NCI-H2196 treated with DMSO at 0.1 percent for 48 hours (cell line): ENCODE measurements around the gene GREB1.

ENCODE experiments used
- DNase-seq: peaks from one replicate; lab custom pipeline; 2025; ENCODE audit not compliant: unreplicated experiment; lab: John Stamatoyannopoulos, UW

GREB1 gene

DNA sequence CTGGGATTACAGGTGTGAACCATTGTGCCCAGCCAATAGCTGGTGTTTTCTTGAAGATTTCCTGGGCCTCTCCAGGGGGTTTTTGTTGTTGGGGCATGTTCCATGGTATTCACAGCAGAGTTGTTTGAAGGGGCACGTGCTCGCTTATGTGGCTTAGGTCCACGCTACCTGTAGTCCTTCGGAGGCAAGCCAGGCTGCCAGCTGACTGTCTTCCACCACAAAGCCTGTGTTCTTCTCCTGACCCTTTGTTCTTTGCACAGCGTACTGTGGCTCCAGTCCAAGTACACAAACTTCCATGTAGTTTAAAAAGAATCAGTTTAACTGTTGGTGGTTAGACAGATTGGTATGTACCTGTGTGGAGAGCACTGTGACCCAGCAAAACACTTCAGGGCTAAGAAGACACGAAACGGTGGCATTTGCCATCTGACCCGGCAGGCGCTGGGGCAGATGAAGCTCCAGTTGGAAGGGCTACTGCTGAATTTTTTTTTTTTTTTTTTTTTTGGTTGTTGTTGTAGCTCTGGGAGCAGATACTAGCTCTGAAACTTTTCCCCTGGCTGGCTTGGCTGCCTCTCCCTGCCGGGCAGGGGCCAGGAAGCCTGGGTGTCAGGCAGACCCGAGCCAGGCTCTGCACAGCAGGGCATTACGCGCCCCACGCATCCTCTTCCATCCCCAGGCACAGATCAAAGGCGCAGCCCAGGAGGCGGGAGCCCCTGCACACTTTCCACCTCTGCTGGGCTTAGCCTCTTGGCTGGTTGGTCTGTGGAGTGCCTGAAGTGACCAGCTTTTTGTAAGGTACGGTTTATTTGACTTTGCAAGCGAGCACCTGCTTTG lies 5.7 kb downstream of the GREB1 start:
- peak; percentile 87 for DNase-seq

DNA sequence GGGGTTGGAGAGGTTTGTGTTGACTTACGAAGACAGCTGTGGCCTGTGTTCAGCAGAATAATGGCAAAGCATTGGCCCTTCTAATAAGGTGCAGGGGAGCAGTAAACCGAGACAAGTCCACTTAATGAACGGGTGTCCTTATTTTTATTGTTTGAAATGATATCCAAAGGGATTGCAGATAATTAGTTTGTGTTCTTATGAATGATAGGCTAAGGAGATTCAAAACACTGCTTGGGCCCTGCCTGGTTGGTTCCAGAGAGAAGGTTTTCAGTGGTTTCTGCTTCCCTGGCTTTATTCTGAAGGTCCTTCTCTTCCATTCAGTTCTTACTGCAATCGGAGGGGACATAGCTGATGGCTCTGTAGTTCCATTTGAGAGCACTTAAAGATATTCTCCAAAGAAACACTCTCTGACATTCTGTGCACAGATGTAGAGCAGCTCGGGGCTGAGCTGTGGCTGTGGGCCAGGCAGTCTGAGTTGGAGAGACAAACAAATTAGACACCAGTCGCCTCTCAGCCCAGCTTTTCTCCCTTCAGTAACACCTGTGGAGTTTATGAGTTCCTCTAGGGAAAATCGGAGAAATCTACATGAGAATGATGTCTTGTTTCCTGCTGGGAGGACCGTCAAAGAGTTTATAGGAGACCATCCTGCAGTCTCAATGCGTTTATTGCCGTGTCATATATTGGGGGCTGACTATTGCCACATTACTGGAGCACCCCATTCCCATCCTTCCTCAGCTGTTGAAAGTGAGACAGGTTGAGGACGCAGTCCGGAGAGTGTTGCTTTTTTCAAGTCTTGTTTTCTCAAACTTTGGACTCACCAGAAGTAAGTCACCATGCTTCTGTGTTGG lies 6.5 kb downstream of the GREB1 start:
- DNase-seq, result peak; percentile 61

DNA sequence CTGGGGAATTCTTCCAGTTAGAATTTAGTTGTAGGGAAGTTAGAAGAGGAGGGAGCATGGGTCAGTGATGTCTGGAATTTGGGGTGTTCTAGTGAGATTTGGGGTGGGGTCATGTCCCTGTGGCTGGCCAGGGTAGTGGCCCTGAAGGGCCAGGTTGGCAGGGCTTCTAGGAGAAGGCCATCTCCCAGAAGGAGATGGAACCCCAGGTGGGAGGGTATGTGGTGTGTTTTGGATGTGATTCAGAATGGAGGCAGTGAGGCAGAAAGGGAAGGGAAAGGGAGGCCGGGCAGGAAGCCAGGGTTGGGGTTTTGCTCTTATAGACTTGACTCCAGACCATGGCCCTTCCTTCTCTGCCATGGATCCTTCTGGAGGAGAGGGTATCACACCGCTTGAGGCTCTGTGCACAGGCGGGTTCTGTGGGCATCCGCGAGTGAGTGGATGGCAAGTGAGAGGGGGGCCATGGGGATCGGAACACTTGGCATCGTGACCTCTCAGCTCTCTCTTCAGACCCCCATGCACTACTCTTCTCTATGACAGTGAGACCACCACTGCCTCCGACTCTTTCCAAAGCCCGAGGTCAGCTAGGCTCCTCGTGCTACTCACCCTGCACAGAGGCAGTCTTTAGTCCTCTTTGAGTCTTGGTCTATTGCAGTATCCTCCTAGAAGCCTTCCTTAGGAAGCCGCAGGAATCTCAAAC lies 7.3 kb downstream of the GREB1 start:
- no peak for DNase-seq

DNA sequence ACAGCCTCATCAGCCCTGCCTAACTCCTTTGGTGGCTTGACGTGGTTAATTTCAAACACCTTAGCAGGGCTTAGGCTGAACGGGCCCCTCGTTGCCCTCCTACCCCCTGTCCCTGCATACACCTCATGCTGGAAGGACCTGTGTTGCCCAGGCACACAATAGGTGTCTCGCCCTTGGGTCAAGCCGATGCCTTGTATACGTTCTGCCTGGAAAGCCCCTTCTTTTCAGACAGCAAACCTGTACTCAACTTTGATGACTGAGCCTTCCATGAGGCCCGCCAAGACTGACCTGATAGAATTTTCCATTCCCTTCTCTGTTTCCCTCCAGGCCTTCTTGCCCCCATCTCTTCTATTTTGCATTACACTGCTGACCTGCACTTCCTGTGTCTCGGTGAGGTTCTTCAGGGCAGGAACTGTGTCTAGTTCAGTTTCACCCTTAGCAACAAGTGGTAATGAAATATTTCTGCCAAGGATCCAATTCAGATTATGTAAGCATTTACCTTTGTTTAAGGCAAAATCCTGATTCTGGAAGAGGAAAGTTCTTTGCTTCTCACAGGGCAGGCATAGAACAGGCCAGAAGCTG lies 7.9 kb downstream of the GREB1 start:
- no peak for DNase-seq

DNA sequence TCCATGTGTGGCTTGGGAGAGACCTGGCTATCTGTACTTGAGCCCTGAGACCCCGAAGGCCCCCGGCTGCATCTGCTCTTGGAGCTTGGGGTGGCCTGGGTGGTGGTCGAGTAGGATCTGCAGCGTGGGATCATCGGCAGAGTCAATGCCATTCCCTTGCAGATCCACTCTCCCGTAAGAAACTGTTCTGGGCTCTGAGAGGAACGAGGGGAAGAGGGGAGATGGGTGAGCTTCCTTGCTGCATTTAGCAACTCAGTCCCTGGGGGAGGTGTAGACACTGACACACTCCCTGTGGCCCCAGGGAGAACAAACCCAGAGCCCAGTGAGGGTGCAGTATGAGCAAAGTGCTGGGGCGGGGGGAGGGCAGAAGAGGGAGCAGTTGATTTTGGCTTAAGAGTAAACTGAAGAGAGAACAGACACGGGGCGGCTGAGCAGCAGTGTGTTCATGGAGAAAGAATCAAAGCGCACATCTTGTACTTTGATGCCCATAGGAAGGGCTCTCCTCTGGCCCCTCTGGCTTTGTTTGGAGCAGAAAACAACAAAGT lies 8.5 kb downstream of the GREB1 start:
- DNase-seq, result no peak

DNA sequence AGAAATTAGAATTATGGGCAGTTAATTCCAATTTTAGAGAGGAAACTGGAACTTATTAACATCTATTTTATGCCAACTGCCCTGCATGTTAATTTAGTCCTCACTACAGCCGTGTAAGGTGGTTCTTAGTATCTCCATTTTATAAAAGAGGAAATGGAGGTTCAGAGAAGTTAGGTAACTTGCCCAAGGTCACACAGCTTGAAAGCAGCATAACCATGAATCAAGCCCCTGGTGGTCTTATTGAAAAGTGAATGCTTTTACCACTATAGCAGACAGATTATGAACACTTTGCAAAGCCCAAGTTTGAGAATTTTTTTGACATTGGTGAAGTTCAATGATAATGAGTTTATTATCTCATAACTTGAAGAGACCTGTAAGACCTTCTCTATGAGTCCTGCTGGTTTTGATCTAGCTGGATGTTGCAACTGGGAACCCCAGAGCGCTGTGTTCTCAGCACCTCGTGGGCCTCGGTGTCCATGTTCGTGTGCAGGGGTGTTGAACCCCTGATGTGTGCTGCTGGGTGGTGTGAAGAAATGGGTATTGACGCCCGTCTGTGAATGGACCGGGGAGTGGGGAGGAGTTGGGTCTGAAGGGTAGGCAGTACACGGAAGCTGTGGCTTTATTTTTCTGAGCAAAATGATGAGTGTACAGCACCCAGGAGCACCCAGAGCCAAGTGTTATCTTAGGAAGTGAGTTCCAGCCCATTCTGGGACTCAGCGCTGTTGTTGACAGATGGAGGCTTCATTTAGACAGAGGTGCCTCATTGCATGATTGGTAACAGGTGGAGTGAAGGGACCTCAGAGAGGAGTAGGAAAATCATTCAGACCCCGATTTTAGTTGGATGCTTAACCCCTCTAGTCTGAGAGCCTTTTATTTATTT lies 9.7 kb downstream of the GREB1 start:
- no peak for DNase-seq

DNA sequence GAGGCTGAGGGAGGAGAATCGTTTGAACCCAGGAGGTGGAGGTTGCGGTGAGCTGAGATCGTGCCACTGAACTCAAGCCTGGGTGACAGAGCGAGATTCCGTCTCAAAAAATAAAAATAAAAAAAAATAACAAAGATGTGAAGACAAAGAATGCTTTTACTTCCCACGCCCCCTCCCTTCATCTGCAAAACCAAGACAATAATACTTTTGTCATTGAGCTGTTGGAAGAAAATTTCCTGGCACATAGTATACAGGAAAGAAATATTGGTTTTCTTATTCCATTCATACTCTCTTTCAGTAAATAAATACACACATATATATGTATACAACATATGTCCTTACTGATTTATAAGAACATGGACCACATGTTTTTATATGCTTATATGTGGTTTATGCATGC lies 12.2 kb downstream of the GREB1 start:
- no peak for DNase-seq

DNA sequence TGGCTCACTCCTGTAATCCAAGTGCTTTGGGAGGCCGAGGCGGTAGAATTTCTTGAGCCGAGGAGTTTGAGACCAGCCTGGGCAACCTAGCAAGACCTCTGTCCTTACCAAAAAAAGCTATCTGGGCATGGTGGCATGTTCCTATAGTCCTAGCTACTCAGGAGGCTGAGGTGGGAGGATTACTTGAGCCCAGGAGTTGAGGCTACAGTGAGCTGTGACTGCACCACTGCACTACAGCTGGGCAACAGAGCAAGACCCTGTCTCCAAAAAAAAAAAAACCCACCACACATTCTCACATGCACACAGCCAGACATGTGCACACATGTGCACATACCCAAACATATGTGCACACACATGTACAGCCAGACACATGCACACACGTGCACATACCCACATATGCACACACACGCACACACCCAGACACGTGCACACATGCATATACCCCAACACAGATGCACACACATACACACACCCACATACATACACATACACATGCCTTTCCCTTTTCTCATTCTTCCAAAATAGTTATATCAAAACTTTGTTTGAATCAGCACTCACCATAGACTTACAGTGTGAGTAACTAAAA lies 14.2 kb downstream of the GREB1 start:
- no peak for DNase-seq

DNA sequence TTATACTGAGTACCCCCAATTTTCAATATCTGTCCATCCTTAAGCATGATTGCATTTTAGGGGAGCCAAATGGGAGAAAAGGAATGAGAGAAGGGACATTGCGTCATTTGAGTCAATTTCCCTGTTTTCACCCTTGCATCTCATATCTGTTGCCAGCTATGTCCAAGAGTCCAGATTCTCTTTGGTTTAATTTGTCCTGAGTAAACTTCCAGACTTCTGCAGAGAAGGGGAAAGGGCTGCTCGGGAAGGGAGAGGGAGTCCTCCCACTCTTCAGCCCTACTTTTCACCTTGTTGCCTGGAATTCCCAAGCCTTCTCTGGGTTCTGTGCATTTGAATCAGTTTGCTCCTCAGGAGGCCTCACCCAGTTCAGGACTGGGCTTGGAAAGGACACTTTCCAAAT lies 16.5 kb downstream of the GREB1 start:
- no peak for DNase-seq

DNA sequence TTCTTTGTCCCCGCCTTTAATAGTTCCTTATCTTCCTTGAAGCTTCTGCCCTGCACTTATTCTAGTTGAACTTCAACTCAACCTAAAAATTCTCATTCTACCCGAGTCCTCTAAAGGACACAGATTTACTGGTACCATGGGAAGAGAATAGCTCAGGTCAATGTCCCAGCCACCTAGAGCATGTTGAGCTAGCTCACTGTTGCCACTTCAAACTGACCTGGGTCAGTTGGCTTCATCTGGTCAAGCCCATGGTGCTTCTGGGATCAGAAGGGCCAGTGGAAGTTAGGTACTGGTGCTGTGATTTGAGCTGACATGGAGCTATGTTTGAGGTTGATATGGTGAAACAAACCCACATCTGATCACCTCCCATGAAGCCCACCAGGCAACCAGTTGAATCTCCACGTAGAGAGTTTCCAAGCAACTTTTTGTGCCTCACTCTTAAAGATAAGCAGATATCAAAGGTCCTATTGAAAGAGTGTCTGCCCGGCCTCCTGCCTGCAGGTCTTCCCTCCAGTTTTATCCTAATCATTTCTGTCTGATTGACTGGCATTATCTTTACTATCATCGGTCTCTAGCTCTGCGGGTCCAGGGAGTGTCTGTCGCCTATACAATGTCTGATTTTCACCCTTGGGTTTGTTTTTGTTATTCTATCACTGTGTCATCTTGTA lies 17.2 kb downstream of the GREB1 start:
- no peak for DNase-seq

DNA sequence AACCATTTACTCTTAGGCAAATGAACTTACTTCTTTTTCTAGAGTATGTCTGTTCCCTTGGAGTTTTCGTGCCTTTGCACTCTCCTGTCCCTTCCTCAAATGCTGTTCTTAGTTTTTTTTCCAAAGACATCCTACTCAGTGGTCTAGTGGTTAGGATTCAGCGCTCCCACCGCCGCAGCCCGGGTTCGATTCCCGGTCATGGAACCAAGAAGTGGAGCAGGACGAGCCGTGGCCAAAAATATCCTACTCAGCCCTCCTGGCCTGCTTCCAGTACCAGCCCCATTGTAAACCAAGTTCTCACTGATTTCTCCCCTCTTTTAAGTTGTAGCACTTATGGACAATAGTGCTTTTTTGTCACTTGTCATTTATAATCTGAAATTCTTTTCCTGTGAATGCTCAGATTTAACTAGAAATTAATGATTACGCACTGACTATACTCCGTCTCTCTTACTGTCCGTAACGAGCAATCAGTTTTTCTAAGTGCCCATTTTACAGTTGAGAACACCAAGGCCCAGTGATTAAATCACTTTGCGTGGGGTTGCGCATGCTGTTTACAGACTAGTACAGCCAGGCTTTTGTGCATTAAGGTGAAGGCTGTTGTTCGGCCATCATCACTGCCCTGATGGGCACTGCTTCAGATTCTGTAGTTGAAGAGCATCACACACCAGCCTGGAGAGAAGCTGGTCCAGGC lies 17.9 kb downstream of the GREB1 start:
- no peak for DNase-seq

DNA sequence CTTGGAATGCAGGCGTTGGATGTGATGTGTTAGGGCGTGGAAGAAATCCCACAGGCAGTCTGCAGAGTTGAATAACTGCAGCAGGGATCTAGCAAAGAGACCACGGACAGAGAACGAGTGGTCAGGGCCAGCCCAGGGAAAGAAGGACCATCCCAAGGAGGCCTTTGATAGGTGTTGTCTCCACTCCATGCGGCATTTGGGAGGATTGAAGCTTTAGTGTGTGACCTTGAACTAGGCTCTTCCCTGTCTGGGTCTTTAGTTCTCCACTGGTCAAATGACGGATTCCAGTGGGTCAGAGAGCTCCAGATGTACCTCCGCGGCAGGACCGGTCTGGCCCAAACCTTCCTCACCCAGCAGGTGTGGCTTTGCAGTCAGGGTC lies 18.4 kb downstream of the GREB1 start:
- DNase-seq, result no peak

DNA sequence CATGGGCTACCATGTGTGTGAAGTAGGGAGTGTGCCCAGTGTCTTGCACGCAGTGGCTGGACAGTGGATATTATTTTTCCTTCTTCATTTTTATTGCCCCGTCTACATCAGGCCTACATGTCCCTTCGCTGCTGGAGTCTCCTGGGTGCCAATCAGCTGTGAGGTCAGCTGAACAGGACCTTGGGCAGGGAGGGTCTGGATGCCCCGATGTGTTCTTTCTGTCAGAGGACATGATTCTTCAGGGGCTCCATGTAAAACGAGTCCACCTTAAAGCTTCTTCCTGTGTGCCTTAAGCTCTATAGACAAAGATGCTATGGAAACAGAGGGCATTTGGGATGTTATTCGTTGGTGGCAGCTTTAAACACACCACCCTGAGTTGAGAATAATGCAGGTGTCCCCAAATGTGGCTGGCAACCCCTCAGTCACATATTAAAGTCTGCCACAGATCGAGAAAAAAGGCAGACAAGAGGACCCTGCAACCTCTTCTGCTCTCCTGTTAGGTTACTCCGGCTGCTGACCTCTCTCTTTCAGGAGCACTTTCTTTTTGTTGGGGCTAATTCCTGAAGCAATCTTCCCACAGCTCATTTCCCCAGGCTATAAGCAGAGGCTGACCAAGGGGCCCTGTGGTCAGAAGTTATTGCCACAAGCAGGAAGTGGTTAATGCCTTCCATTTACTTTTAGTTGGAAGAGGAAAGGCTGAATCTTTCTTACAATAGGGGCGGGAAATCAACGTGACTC lies 20.0 kb downstream of the GREB1 start:
- DNase-seq, result no peak

DNA sequence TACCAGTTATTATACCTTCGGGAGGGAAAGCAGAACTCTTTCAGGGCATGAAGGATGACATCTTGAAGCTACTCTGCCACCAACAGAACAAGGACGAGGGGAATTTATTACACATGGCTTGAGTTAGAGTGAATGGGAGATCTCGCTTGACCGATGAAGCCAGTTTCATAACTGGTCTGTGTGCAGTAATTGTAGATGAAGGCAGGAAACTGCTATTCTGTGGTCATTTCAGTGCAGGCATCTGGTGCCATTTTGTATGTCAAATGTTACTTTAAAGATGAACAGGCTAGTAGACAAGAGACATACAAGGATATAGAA lies 20.5 kb downstream of the GREB1 start:
- DNase-seq, result no peak

DNA sequence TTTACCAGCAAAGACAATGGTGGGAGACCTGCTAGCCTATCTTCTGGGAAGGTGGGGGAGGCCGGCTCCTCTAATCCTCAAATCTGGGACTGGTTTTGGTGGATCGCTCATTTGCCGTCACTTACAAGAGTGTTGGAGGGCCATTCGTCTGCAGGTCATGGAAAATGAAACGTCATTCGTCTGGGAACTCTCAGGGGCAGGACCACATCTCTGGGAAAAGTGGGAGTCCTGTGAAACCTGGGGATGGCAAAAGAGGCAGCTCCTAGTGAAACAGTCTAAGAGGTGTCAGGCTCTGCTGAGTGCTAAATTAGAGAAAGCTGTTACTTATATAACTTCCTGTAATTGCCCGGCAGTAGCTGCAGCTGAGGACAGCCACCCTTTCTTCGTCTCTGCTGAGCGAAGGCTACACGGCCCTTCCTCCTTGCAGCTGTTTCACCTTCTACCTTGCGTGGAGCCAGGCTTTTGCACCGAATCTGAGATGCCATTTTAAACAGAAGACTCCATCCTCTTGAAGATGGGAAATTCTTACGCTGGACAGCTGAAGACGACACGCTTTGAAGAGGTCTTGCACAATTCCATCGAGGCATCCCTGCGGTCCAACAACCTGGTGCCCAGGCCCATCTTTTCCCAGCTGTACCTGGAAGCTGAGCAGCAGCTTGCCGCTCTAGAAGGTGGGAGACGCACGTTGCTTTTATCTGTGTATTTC lies 22.4 kb downstream of the GREB1 start:
- no peak for DNase-seq

DNA sequence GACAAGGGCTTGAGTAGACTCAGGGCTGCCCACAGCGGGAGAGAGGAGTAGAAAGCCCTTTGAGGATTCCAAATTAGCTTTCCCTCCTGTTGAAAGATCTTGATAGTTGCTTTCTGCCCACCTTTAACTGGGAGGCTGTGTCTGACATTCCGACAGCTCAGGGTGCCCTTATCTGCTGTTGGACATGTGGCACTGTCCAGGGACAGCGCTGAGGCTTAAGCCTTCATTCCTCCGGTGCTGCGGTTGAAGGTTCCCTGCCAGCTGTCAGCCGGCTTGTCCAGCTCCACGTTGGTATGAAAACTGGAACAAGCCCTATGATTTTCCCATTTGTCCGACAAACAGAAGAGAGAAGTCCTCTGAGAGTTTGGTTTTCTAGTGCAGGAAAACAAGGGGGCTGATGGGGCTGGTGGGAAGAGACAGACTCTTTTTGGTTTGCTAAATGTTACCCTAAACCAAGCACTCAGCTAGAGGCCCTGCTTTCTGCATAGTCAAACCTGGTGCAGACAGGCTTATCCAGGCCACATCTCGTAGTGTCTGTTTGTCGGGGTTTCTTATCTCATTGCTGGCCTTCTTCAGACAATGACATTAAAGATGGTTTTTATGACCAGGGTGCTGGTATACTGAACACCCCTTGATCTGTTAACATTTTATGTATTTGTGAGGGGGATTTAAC lies 24.5 kb downstream of the GREB1 start:
- DNase-seq, result no peak
